Heart right ventricle (tissue), 16 donors: ENCODE results near the gene SLC39A1. TPM values are rescaled to one million over a fixed set of nuclear protein-coding genes. Genes with fewer than 3 reads are reported as not detected.
"Not testable (repeated sequence)": the region's sequence is repeated elsewhere in the genome, so short reads cannot be mapped to it uniquely, and the experiment has no call there.

Experiments used
- ATAC-seq, 8 donors: fragments of 200-7000 bp; cut with Tn5 transposase; one replicate each; pipeline ENCODE4 v1.9.1; 2020; ENCODE audit warnings: mild to moderate bottlenecking in 8 of 8, moderate library complexity in 8 of 8, moderate number of reproducible peaks in 1 of 8
- DNase-seq, 2 donors: peaks; one replicate each; pipeline ENCODE4 v3.0.0-alpha.2; 2020
- H3K27ac ChIP-seq, 10 donors: fragments of 200-600 bp; sonication (generic) in 2 of 10; one replicate each; pipeline versions ENCODE4 v1.5.0 to v1.8.0; 2020 to 2022; ENCODE audit warnings: mild to moderate bottlenecking in 3 of 10
- H3K27me3 ChIP-seq, 7 donors: fragments of 200-600 bp; one replicate each; pipeline ENCODE4 v1.8.0; 2021 to 2022; ENCODE audit warnings: mild to moderate bottlenecking in 2 of 7
- H3K36me3 ChIP-seq, 9 donors: fragments of 200-600 bp; sonication (generic) in 1 of 9; one replicate each; pipeline versions ENCODE4 v1.5.0 to v1.8.0; 2020 to 2022; ENCODE audit warnings: mild to moderate bottlenecking in 2 of 9
- H3K4me1 ChIP-seq, 9 donors: fragments of 200-600 bp; sonication (generic) in 1 of 9; one replicate each; pipeline versions ENCODE4 v1.5.0 to v1.8.0; 2020 to 2022; ENCODE audit warnings: mild to moderate bottlenecking in 4 of 9
- H3K4me3 ChIP-seq, 10 donors: fragments of 200-600 bp; sonication (generic) in 2 of 10; one replicate each; pipeline versions ENCODE4 v1.5.0 to v1.8.0; 2020 to 2022; ENCODE audit warnings: mild to moderate bottlenecking in 7 of 10, moderate library complexity in 2 of 10
- H3K9me3 ChIP-seq, 11 donors: fragments of 200-600 bp in 10 of 11; sonication (generic) in 2 of 11; one replicate each; pipeline versions ENCODE4 v1.5.0 to v1.8.0; 2013 to 2022; ENCODE audit warnings: mild to moderate bottlenecking in 2 of 11, control low read depth in 1 of 11, moderate library complexity in 1 of 11
- CTCF ChIP-seq, 9 donors: fragments of 200-600 bp; sonication (generic) in 2 of 9; IDR thresholded peaks; one replicate each; pipeline versions ENCODE4 v1.5.0 to v1.8.0; 2021 to 2022; ENCODE audit warnings: antibody characterized with exemption in 9 of 9, mild to moderate bottlenecking in 5 of 9, moderate library complexity in 1 of 9
- WGBS, 2 donors: extraction: QIAGEN DNeasy Blood & Tissue Kit; methylation state at CpG; one replicate each; pipeline ENCODE4 v1.1.7; 2013; ENCODE audit warnings: inconsistent platforms in 1 of 2; 5-methylcytosine and 5-hydroxymethylcytosine counted together
- intact Hi-C, 10 donors: fragments of 100-400 bp; cut with DNase I; formaldehyde crosslinking; loops; one replicate each; pipeline versions ENCODE4 v1.11.1 to v1.14.2; 2022
- polyA plus RNA-seq, 2 donors: library from polyadenylated mRNA; stranded (reverse); fragments of 200-250 nt; gene quantifications; one replicate each; pipeline ENCODE4 v1.2.3, GENCODE V29; 2013
- total RNA-seq, 10 donors: library from RNA; stranded (reverse); fragmentation: NEBNext Ultra II Directional in 3 of 10; extraction: Animal tissue kit (Norgen Biotek cat#: 25700) in 3 of 10; gene quantifications; one replicate each; pipeline versions ENCODE4 v1.2.1 to v1.2.4, GENCODE V29; 2021 to 2023
- donor health status: Arrhythmogenic right ventricular cardiomyopathy.
- donor health status: ischemic (EF 13 %, LVEDD 7.1; RV severe dilation, severe dysfunction).
- donor health status: healthy with polysubstance abuse.
- donor health status: DM: no; HTN: yes; CAD: no.
- donor health status: DM: no; HTN: no; CAD: no.
- donor health status: ischemic (EF 25% LVEDD 6.9; RV normal size, moderate dysfunction).
- donor health status: ischemic (EF 25% LVEDD 5.7; RV mildly dilated, moderate dysfunction).
- donor health status: healthy.
- donor health status: DM: yes; HTN: yes; CAD: no.
- donor health status: Ischemic cardiomyopathy.
- donor health status: ischemic (EF 35%, LVEDD 5.7; RV mildly dilated, moderate dysfunction).
- donor health status: nonischemic (EF 11% LVEDD 7.7; RV severe dilation, severe dysfunction).
- donor health status: DM: yes; HTN: yes; CAD: no.
- donor health status: PGD.
- donor health status: ischemic (EF 29% LVEDD 5.4; RV normal size, mild dysfunction).
- donor health status: nonischemic (EF 23%, LVEDD 6.1; RV moderate dilation, normal function).

SLC39A1 gene
- total and polyA plus RNA-seq, 12 donors = 24.6 to 102 (median 34.3) TPM

GRCh38 chr1:154000420-154000819 lies 37.1 kb upstream of the SLC39A1 start:
- TF ChIP-seq CTCF (IDR thresholded peaks at IDR 0.05) = no peak
- Histone ChIP-seq H3K27me3 (no peaks in the 10 kb centered on the region), H3K4me3 (no peak overlapping the region), H3K9me3 (no peaks in the 10 kb centered on the region), H3K4me1 (no peaks in the 10 kb centered on the region), H3K27ac (no peak overlapping the region), H3K36me3 (peaks cover 0 to 11% (median 0%) of the 10 kb centered on the region in 9 donors)
- WGBS, 2 donors = 78 to 79% methylated on average over 4 of the region's 4 CpGs
- intact Hi-C loops = loop anchor here in 1 of 10 donors (10.0 kb wide), 1 partner anchor 264 kb away; no protein-coding TSS in a partner anchor
- no peak for ATAC-seq
- DNase-seq = no peak

GRCh38 chr1:153996882-153997281 lies 33.5 kb upstream of the SLC39A1 start:
- ATAC-seq, DNase-seq, H3K27ac ChIP-seq, H3K9me3 ChIP-seq, H3K4me3 ChIP-seq, H3K27me3 ChIP-seq: not testable (repeated sequence)
- H3K4me1 ChIP-seq = peaks cover 0 to 30% (median 21%) of the 10 kb centered on the region in 9 donors
- H3K36me3 ChIP-seq = peaks cover 0 to 46% (median 20%) of the 10 kb centered on the region in 9 donors
- WGBS, 2 donors = 97 to 98% methylated on average over 10 of the region's 10 CpGs
- intact Hi-C loops = loop anchor here in 2 of 10 donors (10.0 kb wide), 3 partner anchors 188 to 278 kb away; partner anchors contain the start of gene HAX1 (in 1 of the 2)

GRCh38 chr1:153995640-153996039 lies 32.3 kb upstream of the SLC39A1 start:
- TF ChIP-seq CTCF (IDR thresholded peaks at IDR 0.05) = no peak
- no peaks in the 10 kb centered on the region for H3K27me3 ChIP-seq
- peaks cover 0 to 52% (median 20%) of the 10 kb centered on the region in 9 donors for H3K36me3 ChIP-seq
- DNase-seq (no peak), ATAC-seq (no peak)
- peaks cover 4 to 39% (median 29%) of the 10 kb centered on the region in 9 donors for H3K4me1 ChIP-seq
- 91 to 96% methylated on average over 11 of the region's 11 CpGs for WGBS, 2 donors
- no peak overlapping the region for H3K27ac ChIP-seq
- H3K9me3 ChIP-seq = no peaks in the 10 kb centered on the region
- intact Hi-C loops = loop anchor here in 2 of 10 donors (10.0 kb wide), 3 partner anchors 189 to 279 kb away; partner anchors contain the start of gene HAX1 (in 1 of the 2)
- H3K4me3 ChIP-seq = no peak overlapping the region

GRCh38 chr1:153995202-153995601 lies 31.9 kb upstream of the SLC39A1 start:
- ATAC-seq (no peak), DNase-seq (no peak)
- H3K27ac ChIP-seq = no peak overlapping the region
- no peaks in the 10 kb centered on the region for H3K9me3 ChIP-seq
- no peak overlapping the region for H3K4me3 ChIP-seq
- TF ChIP-seq CTCF (IDR thresholded peaks at IDR 0.05) = no peak
- H3K36me3 ChIP-seq = peaks cover 0 to 52% (median 20%) of the 10 kb centered on the region in 9 donors
- WGBS, 2 donors = 70 to 80% methylated on average over 3 of the region's 3 CpGs
- intact Hi-C loops = loop anchor here in 2 of 10 donors (10.0 kb wide), 3 partner anchors 190 to 280 kb away; partner anchors contain the start of gene HAX1 (in 1 of the 2)
- H3K4me1 ChIP-seq = peaks cover 4 to 40% (median 30%) of the 10 kb centered on the region in 9 donors
- H3K27me3 ChIP-seq = no peaks in the 10 kb centered on the region

GRCh38 chr1:153991806-153992205 lies 28.5 kb upstream of the SLC39A1 start:
- peak overlapping the region in 7 of 10 donors; percentile 0 to 98 (median 93) for H3K27ac ChIP-seq
- no peak for ATAC-seq
- DNase-seq = no peak
- H3K36me3 ChIP-seq = peaks cover 0 to 52% (median 20%) of the 10 kb centered on the region in 9 donors
- peak overlapping the region; percentile 67 to 90 (median 81) for H3K4me3 ChIP-seq
- H3K9me3 ChIP-seq = no peaks in the 10 kb centered on the region
- H3K4me1 ChIP-seq = peaks cover 4 to 51% (median 34%) of the 10 kb centered on the region in 9 donors
- 89 to 91% methylated on average over 2 of the region's 2 CpGs for WGBS, 2 donors
- TF ChIP-seq CTCF (IDR thresholded peaks at IDR 0.05) = no peak
- intact Hi-C loops = loop anchor here in 3 of 10 donors (5.0 to 10.0 kb wide), 5 partner anchors 185 to 283 kb away; partner anchors contain the start of gene HAX1 (in 2 of the 3)
- no peaks in the 10 kb centered on the region for H3K27me3 ChIP-seq
